Stimulated activated CD8-positive, alpha-beta memory T cell treated with anti-CD3 and anti-CD28 coated beads, Interleukin-7, amount 100 ng/mL, for 4 hours (primary cell): ENCODE data around the gene XRCC4.
"Not testable (repeated sequence)": the region's sequence is repeated elsewhere in the genome, so short reads cannot be mapped to it uniquely, and the experiment has no call there.

Source experiments
- DNase-seq, 2 donors: peaks; one replicate each; pipeline ENCODE4 v3.0.0-alpha.2; 2020; ENCODE audit warnings: low read depth in 2 of 2

XRCC4 gene

GRCh38 chr5:83348281-83348780 lies 271.0 kb downstream of the XRCC4 start:
- DNase-seq, result no peak

GRCh38 chr5:83353231-83353630 lies 275.9 kb downstream of the XRCC4 start:
- DNase-seq, result no peak

GRCh38 chr5:83353774-83354173 lies 276.4 kb downstream of the XRCC4 start:
- no peak for DNase-seq

- DNase-seq, result no peak
Observed at GRCh38 chr5:83354958-83355357, 277.6 kb downstream of the XRCC4 start.

- not testable (repeated sequence) for DNase-seq
Observed at GRCh38 chr5:83355482-83356014, 278.2 kb downstream of the XRCC4 start.

GRCh38 chr5:83357621-83358231 lies 280.4 kb downstream of the XRCC4 start:
- DNase-seq, result no peak

GRCh38 chr5:83360573-83360972 lies 283.2 kb downstream of the XRCC4 start:
- DNase-seq, result no peak

GRCh38 chr5:83362526-83362925 lies 285.2 kb downstream of the XRCC4 start:
- no peak for DNase-seq

- DNase-seq, result no peak
Observed at GRCh38 chr5:83363111-83363885, 286.0 kb downstream of the XRCC4 start.

GRCh38 chr5:83363886-83364275 lies 286.5 kb downstream of the XRCC4 start:
- no peak for DNase-seq

- DNase-seq, result no peak
Observed at GRCh38 chr5:83364312-83365299, 287.3 kb downstream of the XRCC4 start.

- no peak for DNase-seq
Observed at GRCh38 chr5:83368319-83368718, 291.0 kb downstream of the XRCC4 start.

- DNase-seq, result no peak
Observed at GRCh38 chr5:83368835-83369234, 291.5 kb downstream of the XRCC4 start.

GRCh38 chr5:83370957-83371356 lies 293.6 kb downstream of the XRCC4 start:
- DNase-seq, result no peak

GRCh38 chr5:83371726-83372125 lies 294.4 kb downstream of the XRCC4 start:
- no peak for DNase-seq

GRCh38 chr5:83374547-83374946 lies 297.2 kb downstream of the XRCC4 start:
- no peak for DNase-seq

GRCh38 chr5:83375049-83375745 lies 297.9 kb downstream of the XRCC4 start:
- no peak for DNase-seq

GRCh38 chr5:83376461-83376860 lies 299.1 kb downstream of the XRCC4 start:
- DNase-seq, result no peak

- no peak for DNase-seq
Observed at GRCh38 chr5:83377131-83377865, 300.0 kb downstream of the XRCC4 start.

- no peak for DNase-seq
Observed at GRCh38 chr5:83378624-83379289, 301.4 kb downstream of the XRCC4 start.
